B cell (primary cell): ENCODE data around the gene MYH10. TPM values are rescaled to one million over a fixed set of nuclear protein-coding genes. Genes with fewer than 3 reads are reported as not detected.

ENCODE experiments used
- ATAC-seq: fragments of 200-7000 bp; cut with Tn5 transposase; one replicate; pipeline ENCODE4 v1.10.0; 2021; ENCODE audit warnings: low read depth, mild to moderate bottlenecking, moderate number of reproducible peaks, moderate library complexity
- CTCF ChIA-PET: fragments of 350-600 bp; sonication (Branson Sonifier 250); formaldehyde crosslinking; loops from one replicate; lab custom pipeline; 2021; ENCODE audit warnings: antibody characterized with exemption, inconsistent platforms; lab: Charles Lee
- POLR2A ChIA-PET: fragments of 350-600 bp; sonication (Branson Sonifier 250); formaldehyde crosslinking; loops from one replicate; lab custom pipeline; 2021; ENCODE audit warnings: antibody characterized with exemption; lab: Charles Lee
- DNase-seq: peaks from one replicate; pipeline ENCODE4 v3.0.0; 2013
- H2AFZ ChIP-seq: 2 replicates; pipeline ENCODE4 v1.6.1; 2012; ENCODE audit warnings: mild to moderate bottlenecking, low read depth, low read length; ENCODE audit not compliant: insufficient read depth, poor library complexity, severe bottlenecking
- H3K27ac ChIP-seq, 2 donors: 1 replicate in 1 of 2; 2 replicates in 1 of 2; pipeline ENCODE4 v1.5.1; 2012 to 2013; ENCODE audit warnings: low read length in 2 of 2, mild to moderate bottlenecking in 2 of 2, moderate library complexity in 1 of 2
- H3K27me3 ChIP-seq, 4 experiments: fragments of 200-600 bp in 1 of 4; sonication (generic) in 1 of 4; replicated peaks in 1 of 4; 1 replicate in 2 of 4; 2 replicates in 2 of 4; pipeline versions ENCODE4 v1.6.1 to v1.7.0; 2013 to 2016; ENCODE audit warnings: low read length in 3 of 4, mild to moderate bottlenecking in 2 of 4, mixed read lengths in 1 of 4, moderate library complexity in 1 of 4; ENCODE audit not compliant: insufficient read depth in 4 of 4, control insufficient read depth in 3 of 4; ENCODE audit errors: control extremely low read depth in 1 of 4
- H3K36me3 ChIP-seq, 2 experiments: replicated peaks in 1 of 2; 1 replicate in 1 of 2; 2 replicates in 1 of 2; pipeline versions ENCODE4 v1.6.1 to v1.7.1; 2013; ENCODE audit warnings: low read length in 1 of 2; ENCODE audit not compliant: insufficient read depth in 2 of 2, control insufficient read depth in 1 of 2; ENCODE audit errors: control extremely low read depth in 1 of 2, extremely low read depth in 1 of 2
- H3K4me1 ChIP-seq, 2 donors: fragments of 200-600 bp in 1 of 2; sonication (generic) in 1 of 2; 1 replicate in 1 of 2; 2 replicates in 1 of 2; pipeline versions ENCODE4 v1.5.1 to v1.6.1; 2013 to 2017; ENCODE audit warnings: low read length in 2 of 2; ENCODE audit not compliant: control insufficient read depth in 2 of 2, insufficient read depth in 2 of 2
- H3K4me2 ChIP-seq: replicated peaks from 2 replicates; pipeline ENCODE3; 2012; ENCODE audit warnings: mild to moderate bottlenecking, low read depth, low read length; ENCODE audit not compliant: poor library complexity, severe bottlenecking
- H3K4me3 ChIP-seq, 5 experiments: fragments of 200-600 bp in 1 of 5; sonication (generic) in 1 of 5; 1 replicate in 3 of 5; 2 replicates in 2 of 5; pipeline versions ENCODE4 v1.5.1 to v1.7.0; 2011 to 2016; ENCODE audit warnings: low read length in 4 of 5, mild to moderate bottlenecking in 4 of 5, low read depth in 2 of 5, control low read depth in 1 of 5, moderate library complexity in 1 of 5; ENCODE audit not compliant: insufficient read depth in 1 of 5; ENCODE audit errors: control extremely low read depth in 1 of 5, extremely low read depth in 1 of 5
- H3K79me2 ChIP-seq: fragments of 200-600 bp; sonication (generic); one replicate; pipeline ENCODE4 v1.6.0; 2016; ENCODE audit warnings: low read length; ENCODE audit not compliant: control insufficient read depth, insufficient read depth
- H3K9ac ChIP-seq: fragments of 200-600 bp; sonication (generic); 2 replicates; pipeline ENCODE4 v1.6.1; 2017; ENCODE audit warnings: mild to moderate bottlenecking, low read length, moderate library complexity
- H3K9me3 ChIP-seq, 3 donors: one replicate each; pipeline versions ENCODE4 v1.6.1 to v1.7.1; 2013; ENCODE audit warnings: low read length in 2 of 3; ENCODE audit not compliant: control insufficient read depth in 2 of 3, insufficient read depth in 1 of 3; ENCODE audit errors: control extremely low read depth in 1 of 3
- H4K20me1 ChIP-seq: 2 replicates; pipeline ENCODE4 v1.6.0; 2012; ENCODE audit warnings: mild to moderate bottlenecking, low read length; ENCODE audit not compliant: insufficient read depth, control insufficient read depth, poor library complexity, severe bottlenecking
- H3K27ac Mint-ChIP-seq: one replicate; pipeline ENCODE4 v1.8.0; 2021; ENCODE audit warnings: mixed read lengths
- H3K27me3 Mint-ChIP-seq: one replicate; pipeline ENCODE4 v1.8.0; 2021; ENCODE audit warnings: mixed read lengths
- H3K4me1 Mint-ChIP-seq: one replicate; pipeline ENCODE4 v1.8.0; 2021; ENCODE audit warnings: mixed read lengths
- H3K4me3 Mint-ChIP-seq: one replicate; pipeline ENCODE4 v1.8.0; 2021; ENCODE audit warnings: mixed read lengths
- H3K9me3 Mint-ChIP-seq: one replicate; pipeline ENCODE4 v1.8.0; 2022; ENCODE audit warnings: mixed read lengths; ENCODE audit not compliant: insufficient read depth
- CTCF ChIP-seq: fragments of 200-600 bp; IDR thresholded peaks from one replicate; pipeline ENCODE4 v1.8.0; 2022; ENCODE audit warnings: antibody characterized with exemption, mild to moderate bottlenecking
- EZH2 ChIP-seq: IDR thresholded peaks from 2 replicates; pipeline ENCODE4 v1.6.1; 2012; ENCODE audit warnings: borderline replicate concordance, low read depth, mild to moderate bottlenecking, moderate library complexity, low read length; ENCODE audit not compliant: insufficient read depth, poor library complexity, severe bottlenecking
- WGBS: methylation state at CpG from one replicate; pipeline ENCODE4 v1.1.5; 2013; ENCODE audit warnings: missing lambda C conversion rate; ENCODE audit not compliant: insufficient coverage; 5-methylcytosine and 5-hydroxymethylcytosine counted together
- intact Hi-C: fragments of 100-400 bp; cut with micrococcal nuclease; formaldehyde crosslinking; loops from one replicate; pipeline ENCODE4 v1.10.0; 2022
- polyA plus RNA-seq: library from polyadenylated mRNA; depleted of rRNA; stranded (reverse); fragments of >200 nt; gene quantifications from 2 replicates; pipeline ENCODE4 v1.2.3, GENCODE V29; 2012
- total RNA-seq, 2 donors: library from RNA; stranded (reverse); fragments of 120-200 nt in 1 of 2; gene quantifications; 1 replicate in 1 of 2; 2 replicates in 1 of 2; pipeline versions ENCODE4 v1.2.3 to v1.2.4, GENCODE V29; 2013 to 2022

MYH10 gene
- total and polyA plus RNA-seq, 2 donors (not counting 1 experiment from before 2014, with no cell fraction given), result 0.04 to 1.7 TPM

GRCh38 chr17:8482546-8482945 lies 148.0 kb downstream of the MYH10 start:
- H3K4me1 ChIP-seq, result no peaks in the 10 kb centered on the region
- WGBS, result 96% methylated on average over 5 of the region's 5 CpGs
- no peak overlapping the region for H3K27ac ChIP-seq
- H3K27me3 ChIP-seq, result no peaks in the 10 kb centered on the region
- H3K9ac ChIP-seq, result no peak overlapping the region
- no peaks in the 10 kb centered on the region for H4K20me1 ChIP-seq
- H3K9me3 ChIP-seq, result peaks cover 2 to 13% (median 12%) of the 10 kb centered on the region in 3 donors
- H2AFZ ChIP-seq, result no peak overlapping the region
- POLR2A ChIA-PET, result no interaction called here
- DNase-seq, result no peak
- intact Hi-C loops, result no loop called here
- CTCF ChIA-PET, result interaction anchor here (1.1 kb wide), 2 partner anchors 10 to 258 kb away, joined by 3 to 4 read pairs; no protein-coding TSS in a partner anchor
- no peak for ATAC-seq
- no peak overlapping the region for H3K4me3 ChIP-seq
- Mint-ChIP-seq H3K4me1 (no peaks in the 10 kb centered on the region), H3K27ac (no peak overlapping the region), H3K27me3 (no peaks in the 10 kb centered on the region), H3K4me3 (no peak overlapping the region), H3K9me3 (no peaks in the 10 kb centered on the region)
- no peak overlapping the region for H3K4me2 ChIP-seq
- H3K36me3 ChIP-seq, result peaks cover 1 to 26% of the 10 kb centered on the region in 2 experiments
- TF ChIP-seq EZH2 (no peak), CTCF (no peak)
- no peaks in the 10 kb centered on the region for H3K79me2 ChIP-seq

DNA sequence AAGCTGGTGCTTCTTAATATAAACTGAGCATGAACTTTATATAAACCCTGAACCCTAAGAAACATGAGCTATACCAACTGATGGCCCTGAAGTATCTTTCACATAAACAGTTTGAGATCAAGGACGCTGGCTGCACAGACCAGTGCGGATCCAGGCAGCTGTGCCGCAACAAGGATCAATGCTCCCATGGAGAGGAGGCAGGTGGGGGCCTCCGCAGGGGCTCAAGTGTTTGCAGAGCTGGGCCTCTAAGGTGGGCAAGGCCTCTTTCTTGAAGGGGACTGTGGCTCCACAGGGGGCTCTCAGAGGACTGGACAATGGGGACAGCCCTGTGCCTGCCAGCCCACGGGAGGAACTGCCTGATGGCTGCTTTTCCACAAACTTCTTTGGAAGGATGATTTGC lies 148.8 kb downstream of the MYH10 start:
- Histone ChIP-seq H3K9ac (no peak overlapping the region), H3K4me3 (no peak overlapping the region), H3K36me3 (peaks cover 1 to 27% of the 10 kb centered on the region in 2 experiments), H3K4me2 (no peak overlapping the region), H3K4me1 (no peaks in the 10 kb centered on the region), H2AFZ (no peak overlapping the region), H3K79me2 (no peaks in the 10 kb centered on the region), H4K20me1 (no peaks in the 10 kb centered on the region), H3K27me3 (no peaks in the 10 kb centered on the region), H3K9me3 (peaks cover 2 to 13% (median 8%) of the 10 kb centered on the region in 3 donors), H3K27ac (no peak overlapping the region)
- no peak for TF ChIP-seq CTCF
- TF ChIP-seq EZH2, result no peak
- no peaks in the 10 kb centered on the region for H3K27me3 Mint-ChIP-seq
- no peak overlapping the region for H3K4me3 Mint-ChIP-seq
- CTCF ChIA-PET, result no interaction called here
- intact Hi-C loops, result no loop called here
- no peaks in the 10 kb centered on the region for H3K4me1 Mint-ChIP-seq
- 99% methylated on average over 5 of the region's 5 CpGs for WGBS
- H3K27ac Mint-ChIP-seq, result no peak overlapping the region
- no peak for ATAC-seq
- DNase-seq, result no peak
- POLR2A ChIA-PET, result no interaction called here
- no peaks in the 10 kb centered on the region for H3K9me3 Mint-ChIP-seq
